HCT116 (cell line): Measurements from ENCODE around the gene VAMP2. TPM values are rescaled to one million over a fixed set of nuclear protein-coding genes. Genes with fewer than 3 reads are reported as not detected.

ENCODE experiments used
- ATAC-seq: fragments of 200-7000 bp; cut with Tn5 transposase; 2 replicates; pipeline ENCODE4 v1.9.1; 2020; ENCODE audit warnings: mild to moderate bottlenecking, moderate library complexity
- BruUV-seq: library from RNA; stranded (reverse); fragments of 400-500 nt; replicated peaks from 2 replicates; lab custom pipeline; 2021; lab: Mats Ljungman, UMichigan
- CTCF ChIA-PET: fragments of 300-600 bp; sonication (Branson Sonifier 250); formaldehyde crosslinking; loops from one replicate; lab custom pipeline; 2021; ENCODE audit warnings: antibody characterized with exemption; lab: Charles Lee
- POLR2A ChIA-PET: fragments of 300-600, 350-600 bp; sonication (Branson Sonifier 250); formaldehyde crosslinking; loops from one replicate; lab custom pipeline; 2021; ENCODE audit warnings: antibody characterized with exemption; lab: Charles Lee
- RAD21 ChIA-PET, 2 experiments: fragments of 300-600 bp; sonication (Branson Sonifier 250); formaldehyde crosslinking; loops; one replicate each; lab custom pipeline; 2023; ENCODE audit warnings: low total read pairs in 2 of 2; ENCODE audit not compliant: uncharacterized antibody in 2 of 2, unreplicated experiment in 2 of 2, low non-redundant PET in 1 of 2; lab: Charles Lee
- DNase-seq: peaks from one replicate; pipeline ENCODE4 v3.0.0-alpha.2; 2010; ENCODE audit warnings: low read depth, low spot score
- H2AFZ ChIP-seq: fragments of 200-600 bp; shearing (Covaris generic), sonication (generic); 2 replicates; pipeline ENCODE4 v1.6.1; 2017; ENCODE audit warnings: low read depth, mixed run types, mixed read lengths, antibody characterized with exemption, low read length; ENCODE audit not compliant: poor library complexity, severe bottlenecking
- H3K27ac ChIP-seq: 2 replicates; pipeline ENCODE4 v1.5.1; 2012; ENCODE audit warnings: low read depth, low read length
- H3K27me3 ChIP-seq: fragments of 200-600 bp; sonication (generic); 2 replicates; pipeline ENCODE4 v1.6.1; 2016; ENCODE audit warnings: mixed run types, low read length, mixed read lengths; ENCODE audit not compliant: insufficient read depth
- H3K36me3 ChIP-seq, 2 experiments: fragments of 200-500 bp in 1 of 2; fragments of 200-600 bp in 1 of 2; sonication (Bioruptor generic) in 1 of 2; sonication (generic) in 1 of 2; 2 replicates each; pipeline versions ENCODE4 v1.5.1 to v1.6.1; 2014 to 2016; ENCODE audit warnings: low read length in 2 of 2, inconsistent platforms in 1 of 2, mixed read lengths in 1 of 2, mixed run types in 1 of 2; ENCODE audit not compliant: insufficient read depth in 2 of 2, control insufficient read depth in 1 of 2
- H3K4me1 ChIP-seq, 2 experiments: fragments of 200-600 bp in 1 of 2; sonication (generic) in 1 of 2; 2 replicates each; pipeline versions ENCODE4 v1.5.1 to v1.6.1; 2012 to 2017; ENCODE audit warnings: low read length in 2 of 2, inconsistent platforms in 1 of 2, mild to moderate bottlenecking in 1 of 2, mixed read lengths in 1 of 2, mixed run types in 1 of 2, moderate library complexity in 1 of 2; ENCODE audit not compliant: insufficient read depth in 2 of 2, control insufficient read depth in 1 of 2
- H3K4me2 ChIP-seq: fragments of 200-600 bp; sonication (generic); 2 replicates; pipeline ENCODE4 v1.6.1; 2017; ENCODE audit warnings: mixed run types, low read length, mixed read lengths
- H3K4me3 ChIP-seq, 2 experiments: fragments of 200-600 bp in 1 of 2; sonication (generic) in 1 of 2; replicated peaks in 1 of 2; 2 replicates each; pipeline ENCODE4 v1.5.1; 2011 to 2016; ENCODE audit warnings: low read length in 2 of 2, control low read depth in 1 of 2, low read depth in 1 of 2, mild to moderate bottlenecking in 1 of 2, mixed read lengths in 1 of 2, mixed run types in 1 of 2
- H3K79me2 ChIP-seq: fragments of 200-600 bp; sonication (generic); 2 replicates; pipeline ENCODE4 v1.6.1; 2017; ENCODE audit warnings: mild to moderate bottlenecking, mixed run types, low read length, moderate library complexity, mixed read lengths; ENCODE audit not compliant: insufficient read depth
- H3K9ac ChIP-seq: fragments of 200-600 bp; sonication (generic); 2 replicates; pipeline ENCODE4 v1.6.1; 2016; ENCODE audit warnings: low read length, mixed read lengths
- H3K9me2 ChIP-seq: fragments of 200-600 bp; sonication (generic), shearing (Covaris generic); 2 replicates; pipeline ENCODE4 v1.6.1; 2017; ENCODE audit warnings: mixed run types, mild to moderate bottlenecking, moderate library complexity; ENCODE audit not compliant: insufficient read depth
- H3K9me3 ChIP-seq, 2 experiments: fragments of 200-500 bp in 1 of 2; fragments of 200-600 bp in 1 of 2; sonication (Bioruptor generic) in 1 of 2; sonication (generic) in 1 of 2; 2 replicates each; pipeline ENCODE4 v1.6.1; 2014 to 2017; ENCODE audit warnings: low read length in 2 of 2, mixed read lengths in 2 of 2, inconsistent platforms in 1 of 2, low read depth in 1 of 2, mild to moderate bottlenecking in 1 of 2, mixed run types in 1 of 2, moderate library complexity in 1 of 2; ENCODE audit not compliant: control insufficient read depth in 1 of 2, insufficient read depth in 1 of 2
- H4K20me1 ChIP-seq: fragments of 200-600 bp; sonication (generic), shearing (Covaris generic); 2 replicates; pipeline ENCODE4 v1.6.1; 2017; ENCODE audit warnings: mixed run types, mild to moderate bottlenecking, moderate library complexity; ENCODE audit not compliant: insufficient read depth
- CBX3 ChIP-seq: IDR thresholded peaks from 2 replicates; pipeline ENCODE4 v1.6.1; 2012; ENCODE audit warnings: low read depth
- CEBPB ChIP-seq: IDR thresholded peaks from 2 replicates; pipeline ENCODE4 v1.6.1; 2012; ENCODE audit warnings: low read depth
- EGR1 ChIP-seq: IDR thresholded peaks from 2 replicates; pipeline ENCODE4 v1.6.1; 2012; ENCODE audit warnings: low read depth
- ELF1 ChIP-seq: IDR thresholded peaks from 2 replicates; pipeline ENCODE4 v1.6.1; 2012; ENCODE audit warnings: low read depth, borderline replicate concordance
- EZH2 ChIP-seq: fragments of 200-600 bp; sonication (generic); IDR thresholded peaks from 2 replicates; pipeline ENCODE4 v1.6.1; 2017; ENCODE audit warnings: antibody characterized with exemption, mixed run types
- EZH2phosphoT487 ChIP-seq: fragments of 200-600 bp; IDR thresholded peaks from 2 replicates; pipeline ENCODE4 v1.6.1; 2018; ENCODE audit warnings: antibody characterized with exemption, borderline replicate concordance
- FOSL1 ChIP-seq: IDR thresholded peaks from 2 replicates; pipeline ENCODE4 v1.6.1; 2012; ENCODE audit warnings: low read depth
- JUND ChIP-seq: IDR thresholded peaks from 2 replicates; pipeline ENCODE4 v1.6.1; 2012
- POLR2A ChIP-seq: IDR thresholded peaks from 2 replicates; pipeline ENCODE4 v1.7.0; 2011; ENCODE audit warnings: borderline replicate concordance; ENCODE audit not compliant: insufficient read depth, insufficient read length; ENCODE audit errors: extremely low read depth
- POLR2AphosphoS5 ChIP-seq: IDR thresholded peaks from 2 replicates; pipeline ENCODE4 v1.6.1; 2011; ENCODE audit warnings: mild to moderate bottlenecking, low read depth, low read length, moderate library complexity
- RAD21 ChIP-seq: IDR thresholded peaks from 2 replicates; pipeline ENCODE4 v1.6.1; 2012; ENCODE audit warnings: low read depth, mild to moderate bottlenecking
- SIN3A ChIP-seq: IDR thresholded peaks from 2 replicates; pipeline ENCODE4 v1.6.1; 2012; ENCODE audit warnings: low read depth
- SP1 ChIP-seq: IDR thresholded peaks from 2 replicates; pipeline ENCODE4 v1.6.1; 2012; ENCODE audit warnings: low read depth
- TCF7L2 ChIP-seq: IDR thresholded peaks from 2 replicates; pipeline ENCODE4 v1.7.0; 2011; ENCODE audit warnings: borderline replicate concordance, inconsistent platforms; ENCODE audit not compliant: insufficient read depth, insufficient read length; ENCODE audit errors: extremely low read depth
- YY1 ChIP-seq: IDR thresholded peaks from 2 replicates; pipeline ENCODE4 v1.6.1; 2011; ENCODE audit warnings: low read length, low read depth, moderate library complexity, mild to moderate bottlenecking; ENCODE audit not compliant: insufficient replicate concordance; ENCODE audit errors: extremely low read depth
- intact Hi-C: fragments of 100-400 bp; cut with micrococcal nuclease; formaldehyde crosslinking; loops from 2 replicates; pipeline ENCODE4 v1.10.0; 2022
- total RNA-seq: library from RNA; stranded (reverse); gene quantifications from one replicate; pipeline ENCODE4 v1.2.1, GENCODE V29; 2021; ENCODE audit not compliant: unreplicated experiment
- TF ChIP-seq, protein P1 (sequence below): IDR thresholded peaks from 2 replicates; pipeline ENCODE4 v1.6.1; 2012
- TF ChIP-seq, protein P2 (sequence below): IDR thresholded peaks from 2 replicates; pipeline ENCODE4 v1.6.1; 2012; ENCODE audit warnings: low read depth
- TF ChIP-seq, protein P3 (sequence below): IDR thresholded peaks from 2 replicates; pipeline ENCODE4 v1.6.1; 2011; ENCODE audit warnings: mild to moderate bottlenecking, low read length, moderate library complexity; ENCODE audit not compliant: insufficient replicate concordance; ENCODE audit errors: extremely low read depth
- TF ChIP-seq, protein P4 (sequence below): IDR thresholded peaks from 2 replicates; pipeline ENCODE4 v1.6.1; 2012

Gene VAMP2
- total RNA-seq, 1 experiment from 2014 or later: 35.9 TPM

DNA sequence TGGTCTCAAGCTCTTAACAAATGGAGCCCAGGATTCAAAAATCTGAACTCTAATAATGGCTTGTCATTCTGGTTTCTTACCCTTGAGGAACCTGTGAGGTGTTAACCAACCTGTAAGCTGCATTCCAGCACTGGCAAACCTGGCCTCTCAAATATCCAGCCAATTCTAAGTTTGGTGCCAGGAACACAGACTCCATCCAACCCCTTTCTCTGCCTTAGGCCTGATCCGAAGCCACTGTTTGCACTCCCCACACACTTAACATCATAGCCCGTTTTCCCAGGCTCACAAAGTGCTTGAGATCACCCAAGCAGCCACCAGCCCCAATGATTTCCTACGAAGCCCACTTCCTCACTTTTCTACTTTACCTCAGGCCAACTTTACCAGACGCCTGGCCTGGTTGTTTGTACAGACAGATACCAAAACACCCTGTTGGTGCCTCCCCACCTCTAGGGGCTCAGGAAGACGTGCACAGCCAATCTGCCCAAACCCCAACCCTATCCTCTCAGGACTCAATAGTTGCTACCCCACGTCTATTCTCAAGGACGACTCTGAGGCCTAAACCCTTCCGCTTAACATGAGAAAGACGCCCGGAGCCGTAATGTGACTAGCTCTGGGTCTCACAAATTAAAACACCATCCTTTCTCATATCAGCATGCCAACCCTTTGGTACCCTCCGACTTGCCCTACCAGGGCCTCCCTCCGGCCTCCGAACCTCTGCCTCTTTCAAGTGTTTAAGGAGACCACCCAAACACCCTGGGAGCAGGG is 7.3 kb downstream of the VAMP2 start:
- peaks cover 61% of the 10 kb centered on the region for H3K79me2 ChIP-seq
- peak overlapping the region; percentile 56 for H3K27ac ChIP-seq
- DNase-seq (no peak), ATAC-seq (no peak)
- TF ChIP-seq POLR2AphosphoS5: no peak
- TF ChIP-seq SP1: no peak
- TF ChIP-seq, protein P1, sequence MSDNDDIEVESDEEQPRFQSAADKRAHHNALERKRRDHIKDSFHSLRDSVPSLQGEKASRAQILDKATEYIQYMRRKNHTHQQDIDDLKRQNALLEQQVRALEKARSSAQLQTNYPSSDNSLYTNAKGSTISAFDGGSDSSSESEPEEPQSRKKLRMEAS: no peak
- TF ChIP-seq TCF7L2: no peak
- TF ChIP-seq EZH2phosphoT487: no peak
- no peak for TF ChIP-seq EZH2
- no peak for TF ChIP-seq CBX3
- TF ChIP-seq EGR1: no peak
- TF ChIP-seq, protein P2, sequence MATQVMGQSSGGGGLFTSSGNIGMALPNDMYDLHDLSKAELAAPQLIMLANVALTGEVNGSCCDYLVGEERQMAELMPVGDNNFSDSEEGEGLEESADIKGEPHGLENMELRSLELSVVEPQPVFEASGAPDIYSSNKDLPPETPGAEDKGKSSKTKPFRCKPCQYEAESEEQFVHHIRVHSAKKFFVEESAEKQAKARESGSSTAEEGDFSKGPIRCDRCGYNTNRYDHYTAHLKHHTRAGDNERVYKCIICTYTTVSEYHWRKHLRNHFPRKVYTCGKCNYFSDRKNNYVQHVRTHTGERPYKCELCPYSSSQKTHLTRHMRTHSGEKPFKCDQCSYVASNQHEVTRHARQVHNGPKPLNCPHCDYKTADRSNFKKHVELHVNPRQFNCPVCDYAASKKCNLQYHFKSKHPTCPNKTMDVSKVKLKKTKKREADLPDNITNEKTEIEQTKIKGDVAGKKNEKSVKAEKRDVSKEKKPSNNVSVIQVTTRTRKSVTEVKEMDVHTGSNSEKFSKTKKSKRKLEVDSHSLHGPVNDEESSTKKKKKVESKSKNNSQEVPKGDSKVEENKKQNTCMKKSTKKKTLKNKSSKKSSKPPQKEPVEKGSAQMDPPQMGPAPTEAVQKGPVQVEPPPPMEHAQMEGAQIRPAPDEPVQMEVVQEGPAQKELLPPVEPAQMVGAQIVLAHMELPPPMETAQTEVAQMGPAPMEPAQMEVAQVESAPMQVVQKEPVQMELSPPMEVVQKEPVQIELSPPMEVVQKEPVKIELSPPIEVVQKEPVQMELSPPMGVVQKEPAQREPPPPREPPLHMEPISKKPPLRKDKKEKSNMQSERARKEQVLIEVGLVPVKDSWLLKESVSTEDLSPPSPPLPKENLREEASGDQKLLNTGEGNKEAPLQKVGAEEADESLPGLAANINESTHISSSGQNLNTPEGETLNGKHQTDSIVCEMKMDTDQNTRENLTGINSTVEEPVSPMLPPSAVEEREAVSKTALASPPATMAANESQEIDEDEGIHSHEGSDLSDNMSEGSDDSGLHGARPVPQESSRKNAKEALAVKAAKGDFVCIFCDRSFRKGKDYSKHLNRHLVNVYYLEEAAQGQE: no peak
- TF ChIP-seq, protein P3, sequence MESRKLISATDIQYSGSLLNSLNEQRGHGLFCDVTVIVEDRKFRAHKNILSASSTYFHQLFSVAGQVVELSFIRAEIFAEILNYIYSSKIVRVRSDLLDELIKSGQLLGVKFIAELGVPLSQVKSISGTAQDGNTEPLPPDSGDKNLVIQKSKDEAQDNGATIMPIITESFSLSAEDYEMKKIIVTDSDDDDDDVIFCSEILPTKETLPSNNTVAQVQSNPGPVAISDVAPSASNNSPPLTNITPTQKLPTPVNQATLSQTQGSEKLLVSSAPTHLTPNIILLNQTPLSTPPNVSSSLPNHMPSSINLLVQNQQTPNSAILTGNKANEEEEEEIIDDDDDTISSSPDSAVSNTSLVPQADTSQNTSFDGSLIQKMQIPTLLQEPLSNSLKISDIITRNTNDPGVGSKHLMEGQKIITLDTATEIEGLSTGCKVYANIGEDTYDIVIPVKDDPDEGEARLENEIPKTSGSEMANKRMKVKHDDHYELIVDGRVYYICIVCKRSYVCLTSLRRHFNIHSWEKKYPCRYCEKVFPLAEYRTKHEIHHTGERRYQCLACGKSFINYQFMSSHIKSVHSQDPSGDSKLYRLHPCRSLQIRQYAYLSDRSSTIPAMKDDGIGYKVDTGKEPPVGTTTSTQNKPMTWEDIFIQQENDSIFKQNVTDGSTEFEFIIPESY: no peak
- no peak for TF ChIP-seq POLR2A
- TF ChIP-seq, protein P4, sequence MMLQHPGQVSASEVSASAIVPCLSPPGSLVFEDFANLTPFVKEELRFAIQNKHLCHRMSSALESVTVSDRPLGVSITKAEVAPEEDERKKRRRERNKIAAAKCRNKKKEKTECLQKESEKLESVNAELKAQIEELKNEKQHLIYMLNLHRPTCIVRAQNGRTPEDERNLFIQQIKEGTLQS: no peak
- TF ChIP-seq RAD21: no peak
- no peak for TF ChIP-seq YY1
- TF ChIP-seq ELF1: no peak
- TF ChIP-seq JUND: no peak
- no peak for TF ChIP-seq SIN3A
- no peak for TF ChIP-seq FOSL1
- no peak for TF ChIP-seq CEBPB
- no peaks in the 10 kb centered on the region for H3K27me3 ChIP-seq
- ChIA-PET POLR2A (interaction anchor here (1.2 to 9.4 kb wide), 4 partner anchors 17 to 71 kb away, joined by 3 to 95 read pairs (median 10); partner anchors contain the start of gene ALOXE3), RAD21 (no interaction called here), CTCF (interaction anchor here (1.2 kb wide), 1 partner anchor 16 kb away, joined by 4 read pairs; no protein-coding TSS in a partner anchor)
- H3K9me3 ChIP-seq: no peaks in the 10 kb centered on the region
- no peaks in the 10 kb centered on the region for H3K9me2 ChIP-seq
- H3K4me3 ChIP-seq: peak overlapping the region; percentile 87 to 95
- H4K20me1 ChIP-seq: no peaks in the 10 kb centered on the region
- H3K4me1 ChIP-seq: peaks cover 48 to 94% of the 10 kb centered on the region in 2 experiments
- H2AFZ ChIP-seq: no peak overlapping the region
- peak overlapping the region; percentile 99 for H3K9ac ChIP-seq
- peak overlapping the region; percentile 100 for H3K4me2 ChIP-seq
- peaks cover 4 to 14% of the 10 kb centered on the region in 2 experiments; a peak in 3 of 4 replicates for H3K36me3 ChIP-seq
- TSS peak; percentile 59 for BruUV-seq
- intact Hi-C loops: no loop called here
